Panc1 (cell line): ENCODE measurements around the gene EIF4G3. TPM values are rescaled to one million over a fixed set of nuclear protein-coding genes. Genes with fewer than 3 reads are reported as not detected.
"Not testable (repeated sequence)": the region's sequence is repeated elsewhere in the genome, so short reads cannot be mapped to it uniquely, and the experiment has no call there.

Source experiments
- ATAC-seq: fragments of 200-7000 bp; cut with Tn5 transposase; 2 replicates; pipeline ENCODE4 v1.9.1; 2020; ENCODE audit warnings: mild to moderate bottlenecking, moderate library complexity
- BruUV-seq: library from RNA; stranded (reverse); fragments of 400-500 nt; replicated peaks from 2 replicates; lab custom pipeline; 2021; lab: Mats Ljungman, UMichigan
- CTCF ChIA-PET: fragments of 300-600 bp; sonication (Branson Sonifier 250); formaldehyde crosslinking; loops from one replicate; lab custom pipeline; 2022; ENCODE audit warnings: antibody characterized with exemption; lab: Charles Lee
- POLR2A ChIA-PET: fragments of 300-600 bp; sonication (Branson Sonifier 250); formaldehyde crosslinking; loops from one replicate; lab custom pipeline; 2022; ENCODE audit warnings: antibody characterized with exemption; lab: Charles Lee
- DNase-seq: peaks from one replicate; pipeline ENCODE4 v3.0.0-alpha.2; 2010; ENCODE audit warnings: low read depth, low spot score
- H3K27ac ChIP-seq: 2 replicates; pipeline ENCODE4 v1.5.1; 2011; ENCODE audit warnings: mild to moderate bottlenecking, low read length, inconsistent platforms
- H3K27me3 ChIP-seq: fragments of 200-500 bp; sonication (Bioruptor generic); 2 replicates; pipeline ENCODE4 v1.6.0; 2014; ENCODE audit warnings: low read length, inconsistent platforms; ENCODE audit not compliant: control insufficient read depth, insufficient read depth
- H3K36me3 ChIP-seq: fragments of 200-500 bp; sonication (Bioruptor generic); 2 replicates; pipeline ENCODE4 v1.5.1; 2014; ENCODE audit warnings: inconsistent platforms, mild to moderate bottlenecking, low read length, moderate library complexity; ENCODE audit not compliant: control insufficient read depth, insufficient read depth
- H3K4me1 ChIP-seq: 2 replicates; pipeline ENCODE4 v1.5.1; 2011; ENCODE audit warnings: inconsistent platforms, mild to moderate bottlenecking, low read length, moderate library complexity; ENCODE audit not compliant: control insufficient read depth, insufficient read depth
- H3K4me3 ChIP-seq, 2 experiments: 2 replicates each; pipeline ENCODE4 v1.5.1; 2011 to 2012; ENCODE audit warnings: low read depth in 2 of 2, low read length in 2 of 2, mild to moderate bottlenecking in 2 of 2, inconsistent platforms in 1 of 2, moderate library complexity in 1 of 2
- H3K9me3 ChIP-seq: fragments of 200-500 bp; sonication (Bioruptor generic); 2 replicates; pipeline ENCODE4 v1.5.1; 2014; ENCODE audit warnings: low read depth, mild to moderate bottlenecking, inconsistent platforms, low read length, moderate library complexity; ENCODE audit not compliant: control insufficient read depth, insufficient read depth
- CTCF ChIP-seq: fragments of 450-650 bp; IDR thresholded peaks from 2 replicates; pipeline ENCODE4 v1.5.1; 2017; ENCODE audit warnings: mild to moderate bottlenecking
- POLR2AphosphoS5 ChIP-seq: IDR thresholded peaks from 2 replicates; pipeline ENCODE4 v1.6.1; 2012; ENCODE audit warnings: mild to moderate bottlenecking, low read depth, low read length, moderate library complexity
- REST ChIP-seq, 2 experiments: IDR thresholded peaks; 2 replicates each; pipeline ENCODE4 v1.6.1; 2011 to 2012; ENCODE audit warnings: low read depth in 2 of 2, control low read depth in 1 of 2, low read length in 1 of 2, mild to moderate bottlenecking in 1 of 2, moderate library complexity in 1 of 2; ENCODE audit not compliant: insufficient read depth in 1 of 2
- SIN3A ChIP-seq: IDR thresholded peaks from 2 replicates; pipeline ENCODE4 v1.6.1; 2012; ENCODE audit warnings: low read depth, mild to moderate bottlenecking, low read length, moderate library complexity, borderline replicate concordance; ENCODE audit not compliant: insufficient read depth
- TCF7L2 ChIP-seq: IDR thresholded peaks from 2 replicates; pipeline ENCODE4 v1.6.1; 2011; ENCODE audit warnings: mild to moderate bottlenecking, low read depth, low read length, inconsistent platforms
- in situ Hi-C: cut with HindIII; loops from 2 replicates; pipeline ENCODE4 v1.10.0; 2016; ENCODE audit warnings: low sequenced_read_pairs, low pct_unique_long_range_greater_than_20kb
- intact Hi-C: fragments of 100-400 bp; cut with micrococcal nuclease; formaldehyde crosslinking; loops from one replicate; pipeline ENCODE4 v1.10.0; 2022; ENCODE audit not compliant: unreplicated experiment
- total RNA-seq: library from RNA; stranded (reverse); gene quantifications from one replicate; pipeline ENCODE4 v1.2.1, GENCODE V29; 2021; ENCODE audit not compliant: unreplicated experiment

The EIF4G3 gene
- total RNA-seq, 1 experiment from 2014 or later = 78.6 TPM

GRCh38 chr1:20790785-20791184 is 385.9 kb downstream of the EIF4G3 start:
- intact Hi-C loops (no loop called here), in situ Hi-C loops (no loop called here)
- Histone ChIP-seq H3K27me3 (no peaks in the 10 kb centered on the region), H3K4me3 (no peak overlapping the region), H3K4me1 (peaks cover 14% of the 10 kb centered on the region), H3K36me3 (no peaks in the 10 kb centered on the region; the same call in 1 of the 2 replicates), H3K9me3 (no peaks in the 10 kb centered on the region), H3K27ac (0 out of 2 replicates have a peak overlapping the region, but pooled peaks have one; percentile 29)
- no TSS peak for BruUV-seq
- no peak for ATAC-seq
- TF ChIP-seq TCF7L2 (no peak), SIN3A (no peak), REST (IDR thresholded peaks at IDR 0.05; ENCODE audit: insufficient read depth in 1 of 2, low read depth in 2 of 2, low read length in 1 of 2) (no peak), CTCF (no peak), POLR2AphosphoS5 (no peak)
- ChIA-PET CTCF (no interaction called here), POLR2A (no interaction called here)
- no peak for DNase-seq

- in situ Hi-C loops, H3K27me3 ChIP-seq, H3K27ac ChIP-seq, ATAC-seq, BruUV-seq, DNase-seq, H3K4me3 ChIP-seq, intact Hi-C loops, H3K9me3 ChIP-seq, H3K36me3 ChIP-seq, CTCF ChIA-PET: not testable (repeated sequence)
- POLR2A ChIA-PET = interaction anchor here (0.6 kb wide), 1 partner anchor 10 kb away, joined by 8 read pairs; no protein-coding TSS in a partner anchor
- peaks cover 14% of the 10 kb centered on the region for H3K4me1 ChIP-seq
Observed at GRCh38 chr1:20789598-20789997, 387.1 kb downstream of the EIF4G3 start.
